OCI-LY3 (cell line): ENCODE results near the gene HHIP.

ENCODE experiments used
- CTCF ChIP-seq: fragments of 200-600, 300-600 bp; sonication (generic); IDR thresholded peaks from 2 replicates; pipeline ENCODE4 v1.5.1; 2014; ENCODE audit warnings: antibody characterized with exemption, low read length, low read depth
- EZH2phosphoT487 ChIP-seq: fragments of 200-600 bp; shearing (Covaris generic); IDR thresholded peaks from 2 replicates; pipeline ENCODE4 v1.6.1; 2018; ENCODE audit warnings: antibody characterized with exemption, mixed run types, low read depth

DNA sequence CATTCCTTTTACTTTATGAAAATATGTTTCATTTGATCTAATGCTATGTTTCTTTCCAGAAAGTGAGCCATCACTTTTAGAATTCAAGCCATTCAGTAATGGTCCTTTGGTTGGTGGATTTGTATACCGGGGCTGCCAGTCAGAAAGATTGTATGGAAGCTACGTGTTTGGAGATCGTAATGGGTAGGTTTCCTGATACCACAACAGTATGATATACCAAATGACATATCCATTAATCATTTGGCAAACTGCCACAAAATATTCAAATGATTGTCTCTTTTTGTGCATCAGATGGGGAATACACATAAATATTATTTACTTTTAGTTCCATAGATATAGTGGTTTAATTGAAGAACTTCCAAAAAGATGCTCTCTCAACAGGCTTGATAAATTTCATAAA is 68.2 kb downstream of the HHIP start:
- no peak for TF ChIP-seq CTCF
- no peak for TF ChIP-seq EZH2phosphoT487
